Right renal cortex interstitium (tissue), 3 donors: ENCODE data around the gene FOXN3. TPM values are rescaled to one million over a fixed set of nuclear protein-coding genes. Genes with fewer than 3 reads are reported as not detected.
"Not testable (repeated sequence)": the region's sequence is repeated elsewhere in the genome, so short reads cannot be mapped to it uniquely, and the experiment has no call there.

Experiments
- DNase-seq, 3 donors: peaks; one replicate each; pipeline ENCODE4 v3.0.0-alpha.2; 2013; ENCODE audit warnings: low read depth in 3 of 3, low spot score in 2 of 3
- polyA plus RNA-seq, 3 donors: library from polyadenylated mRNA; unstranded; fragments of 120-200 nt; gene quantifications; one replicate each; pipeline ENCODE4 v1.2.1, GENCODE V29; 2013; ENCODE audit not compliant: insufficient read length in 3 of 3

Gene FOXN3
- polyA plus RNA-seq, 3 donors: 31.4 to 34.5 (median 32.8) TPM

DNA sequence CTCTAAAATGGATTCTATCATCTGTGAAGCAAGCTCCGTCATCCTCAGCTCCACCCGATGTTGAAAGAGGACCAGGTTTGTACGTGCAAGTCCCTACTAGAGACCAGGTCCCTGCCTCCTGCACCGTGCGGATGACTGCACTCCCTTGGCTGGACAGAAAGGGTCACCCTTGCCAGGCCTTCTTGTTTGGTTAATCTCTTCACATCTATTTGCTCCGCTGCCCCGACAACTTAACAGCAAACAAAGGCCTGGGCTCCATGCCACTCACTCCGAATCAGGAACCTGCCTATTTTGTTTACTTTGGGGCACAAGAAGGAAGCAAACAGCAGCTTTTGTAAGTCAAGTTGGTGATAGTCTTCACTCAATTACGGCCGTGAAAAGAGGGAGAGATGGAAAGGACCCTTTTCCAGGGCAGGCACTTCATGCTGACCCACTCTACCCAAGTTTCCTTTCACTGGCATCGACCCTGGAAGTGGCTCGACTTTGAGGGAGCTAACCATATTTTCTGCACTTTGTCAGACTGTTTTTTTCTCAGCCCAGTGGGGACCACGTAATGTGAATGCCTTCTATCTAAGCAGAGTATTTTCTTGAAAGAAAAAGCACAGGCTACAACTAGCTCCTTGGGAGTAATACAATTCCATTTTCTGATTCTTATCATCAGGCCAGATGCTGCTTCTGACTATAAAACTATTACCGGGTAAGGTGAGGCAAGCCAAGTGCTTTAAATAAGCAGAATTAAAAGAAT, 202.6 kb downstream of the FOXN3 start:
- no peak for DNase-seq

DNA sequence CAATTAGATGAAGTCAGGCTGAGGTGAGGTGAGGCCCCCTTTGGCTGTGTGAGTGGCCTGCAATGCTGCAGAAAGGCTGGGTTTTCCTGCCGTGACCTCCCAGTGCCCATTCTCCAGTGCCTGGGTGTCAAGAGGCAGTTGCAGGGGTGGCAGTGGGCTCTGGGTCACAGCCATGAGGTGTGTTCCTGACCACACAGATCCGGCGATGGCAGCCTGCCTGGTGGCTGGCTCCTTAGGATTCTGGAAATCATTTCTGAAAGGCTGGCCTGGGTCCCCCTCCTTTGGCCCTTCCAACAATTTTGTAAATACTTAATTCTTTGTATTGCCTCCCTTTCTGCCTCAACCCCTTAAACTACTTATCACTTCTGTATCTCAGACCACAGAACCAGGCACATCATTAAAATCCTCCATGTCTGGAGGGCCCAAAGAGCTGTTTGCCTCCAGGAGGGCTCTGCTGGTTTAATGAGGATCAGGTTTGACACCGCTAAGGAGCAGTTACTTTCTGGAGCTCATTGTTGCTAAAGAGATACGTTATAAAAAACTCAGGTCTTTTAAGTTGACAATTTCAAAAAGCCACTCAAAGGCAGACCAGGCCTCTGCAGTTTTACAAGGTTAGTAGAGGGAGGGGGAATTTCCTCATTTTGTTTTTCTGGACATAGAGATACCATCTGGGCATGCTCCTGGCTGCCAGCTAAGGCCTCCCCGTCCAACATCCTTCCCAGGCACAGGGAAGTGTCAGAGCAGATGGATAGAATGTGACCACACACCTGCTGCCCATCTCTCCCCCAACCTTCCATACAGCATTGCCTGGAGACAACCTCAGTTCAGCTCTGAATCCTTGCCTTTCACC, 204.4 kb downstream of the FOXN3 start:
- no peak for DNase-seq

DNA sequence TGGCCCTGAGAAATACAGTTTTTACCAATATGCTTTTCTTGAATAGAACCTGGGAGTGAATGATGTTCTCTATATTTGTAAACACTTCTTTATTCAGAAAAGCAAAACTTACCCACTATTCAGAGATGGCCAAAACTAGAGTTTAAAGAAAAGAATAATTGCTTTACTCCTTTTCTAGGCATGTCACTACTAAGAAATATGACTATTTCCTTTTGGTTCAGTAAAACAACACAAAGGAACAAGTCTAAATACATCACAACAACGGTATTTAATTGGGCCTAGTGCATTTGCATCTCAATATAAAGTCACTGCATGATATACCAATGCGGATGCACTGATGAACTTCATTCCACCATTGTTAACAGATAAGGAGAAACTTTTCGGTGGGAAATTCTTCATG, 207.5 kb downstream of the FOXN3 start:
- no peak for DNase-seq

- no peak for DNase-seq
These were observed 209.1 kb downstream of the FOXN3 start for GRCh38 chr14:89207925-89208328.

- no peak for DNase-seq
These were observed 210.5 kb downstream of the FOXN3 start for GRCh38 chr14:89206389-89207031.

DNA sequence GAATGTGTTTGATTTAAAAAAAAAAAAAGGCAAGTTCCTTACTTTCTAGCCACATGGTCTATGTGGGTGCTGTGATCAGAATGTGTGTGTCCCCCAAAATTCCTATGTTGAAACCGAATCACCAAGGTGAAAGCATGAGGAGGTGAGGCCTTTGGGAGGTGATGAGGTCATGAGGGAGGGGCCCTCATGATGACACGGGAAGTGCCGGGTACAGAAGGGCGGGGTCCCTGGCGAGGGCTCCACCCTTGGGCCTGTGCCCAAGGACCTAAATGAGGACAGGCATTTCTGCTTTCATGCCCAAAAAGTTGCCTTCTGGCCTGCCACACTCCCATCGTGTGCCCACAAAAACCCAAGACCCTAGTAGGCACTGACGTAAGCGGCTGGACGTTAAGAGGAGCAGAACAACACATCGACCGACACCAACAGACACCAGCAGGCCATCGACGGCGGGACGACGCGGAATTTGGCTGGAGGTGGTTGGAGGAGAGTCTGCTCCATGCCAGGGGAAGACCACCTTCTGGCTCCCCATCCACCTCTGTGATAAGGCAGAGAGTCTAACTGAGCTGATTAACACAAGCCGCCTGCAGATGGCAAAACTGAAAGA, 211.8 kb downstream of the FOXN3 start:
- no peak for DNase-seq

GRCh38 chr14:89202413-89203190, 214.4 kb downstream of the FOXN3 start:
- no peak for DNase-seq

DNA sequence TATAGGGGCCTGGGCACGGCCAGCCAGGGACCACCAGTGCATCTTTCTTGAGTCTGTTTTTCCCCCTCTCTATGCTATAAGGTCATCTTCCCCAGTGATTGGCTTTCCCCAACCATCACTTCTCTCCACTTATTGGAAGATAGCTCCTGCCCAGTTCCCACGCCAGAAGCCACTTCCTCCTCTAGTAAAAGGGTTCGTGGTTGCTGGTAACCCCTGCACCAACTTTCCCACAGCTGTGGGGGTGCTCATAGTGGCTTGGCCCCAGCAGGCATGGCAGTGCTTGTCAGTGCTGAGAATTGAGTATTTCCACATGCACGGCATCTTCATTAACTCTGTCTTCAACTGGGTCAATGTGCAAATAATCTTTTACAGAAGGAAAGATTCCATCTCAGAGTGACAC, 215.4 kb downstream of the FOXN3 start:
- DNase-seq: no peak

DNA sequence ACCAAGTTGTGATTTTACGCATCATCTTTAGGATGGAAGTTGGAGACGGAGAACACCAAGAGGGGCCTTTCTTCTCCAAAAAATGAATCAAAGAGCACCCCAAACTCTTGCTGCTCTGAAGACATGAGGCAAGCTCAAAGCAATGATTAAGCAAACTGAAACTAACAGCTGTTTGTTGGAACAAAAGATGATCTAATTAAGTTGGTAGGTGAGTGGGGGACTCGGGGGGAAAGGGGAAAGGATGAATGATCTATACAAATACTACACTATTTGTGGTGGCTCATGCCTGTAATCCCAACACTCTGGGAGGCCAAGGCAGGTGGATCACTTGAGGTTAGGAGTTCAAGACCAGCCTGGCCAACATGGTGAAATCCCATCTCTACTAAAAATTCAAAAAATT, 217.7 kb downstream of the FOXN3 start:
- not testable (repeated sequence) for DNase-seq

- peak in 1 of 3 donors; percentile 52 for DNase-seq
These were observed 218.3 kb downstream of the FOXN3 start for GRCh38 chr14:89198544-89199329.

DNA sequence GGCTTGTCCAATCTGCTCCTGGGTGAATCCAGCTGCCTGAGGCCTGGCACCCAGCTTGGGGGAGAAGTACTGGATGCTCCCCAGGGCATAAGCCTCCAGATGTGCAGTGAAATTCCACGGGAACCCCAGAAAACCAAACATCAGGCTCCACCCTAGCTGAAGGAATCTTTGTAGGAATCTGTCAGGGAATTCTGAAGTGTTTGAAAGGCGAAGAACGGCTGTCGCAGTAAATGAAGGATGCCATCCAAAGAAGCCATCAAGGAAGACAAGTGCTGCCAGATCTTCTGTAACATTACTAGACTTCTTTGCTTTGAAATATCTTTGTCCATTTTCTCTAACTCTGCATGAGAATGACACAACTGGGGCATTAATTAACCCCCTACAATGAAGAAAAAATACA, 219.4 kb downstream of the FOXN3 start:
- DNase-seq: no peak

GRCh38 chr14:89196545-89196944, 220.5 kb downstream of the FOXN3 start:
- no peak for DNase-seq

- no peak for DNase-seq
These were observed 222.7 kb downstream of the FOXN3 start for GRCh38 chr14:89194376-89194775.

- DNase-seq: no peak
These were observed 226.1 kb downstream of the FOXN3 start for GRCh38 chr14:89190765-89191513.

GRCh38 chr14:89188492-89188891, 228.5 kb downstream of the FOXN3 start:
- no peak for DNase-seq

- no peak for DNase-seq
These were observed 229.5 kb downstream of the FOXN3 start for GRCh38 chr14:89187501-89187900.

GRCh38 chr14:89186856-89187376, 230.1 kb downstream of the FOXN3 start:
- no peak for DNase-seq
